GM12892 (cell line): ENCODE results near the gene UBXN7.
"Not testable (repeated sequence)": the region's sequence is repeated elsewhere in the genome, so short reads cannot be mapped to it uniquely, and the experiment has no call there.

Source experiments
- POLR2A ChIP-seq: IDR thresholded peaks from 2 replicates; pipeline ENCODE4 v1.6.1; 2011; ENCODE audit warnings: low read depth, low read length, control low read depth
- POLR2AphosphoS5 ChIP-seq: IDR thresholded peaks from 2 replicates; pipeline ENCODE4 v1.6.1; 2011; ENCODE audit warnings: low read depth, low read length, control low read depth

DNA sequence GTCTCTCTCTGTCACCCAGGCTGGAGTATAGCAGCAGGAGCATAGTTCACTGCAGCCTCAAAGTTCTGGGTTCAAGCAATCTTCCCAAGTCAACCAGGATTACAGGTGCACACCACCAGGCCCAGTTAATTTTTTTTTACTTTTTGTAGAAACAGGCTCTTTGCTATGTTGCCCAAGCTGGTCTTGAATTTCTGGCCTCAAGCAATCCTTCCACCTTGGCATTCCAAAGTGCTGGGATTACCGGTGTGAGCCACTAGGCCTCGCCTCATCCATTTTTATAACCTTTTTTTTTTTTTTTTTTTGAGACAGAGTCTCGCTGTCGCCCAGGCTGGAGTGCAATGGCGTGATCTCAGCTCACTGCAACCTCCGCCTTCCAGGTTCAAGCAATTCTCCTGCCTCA is 7.8 kb downstream of the UBXN7 start:
- TF ChIP-seq POLR2A, POLR2AphosphoS5: not testable (repeated sequence)
